Activated CD4-positive, alpha-beta T cell treated with anti-CD3 and anti-CD28 coated beads, Interleukin-2, amount 50 U/mL, for 4 hours (primary cell): ENCODE data around the gene RBFOX2.
"Not testable (repeated sequence)": the region's sequence is repeated elsewhere in the genome, so short reads cannot be mapped to it uniquely, and the experiment has no call there.

Source experiments
- DNase-seq, 2 experiments: peaks; one replicate each; pipeline ENCODE4 v3.0.0-alpha.2; 2020

Gene RBFOX2

DNA sequence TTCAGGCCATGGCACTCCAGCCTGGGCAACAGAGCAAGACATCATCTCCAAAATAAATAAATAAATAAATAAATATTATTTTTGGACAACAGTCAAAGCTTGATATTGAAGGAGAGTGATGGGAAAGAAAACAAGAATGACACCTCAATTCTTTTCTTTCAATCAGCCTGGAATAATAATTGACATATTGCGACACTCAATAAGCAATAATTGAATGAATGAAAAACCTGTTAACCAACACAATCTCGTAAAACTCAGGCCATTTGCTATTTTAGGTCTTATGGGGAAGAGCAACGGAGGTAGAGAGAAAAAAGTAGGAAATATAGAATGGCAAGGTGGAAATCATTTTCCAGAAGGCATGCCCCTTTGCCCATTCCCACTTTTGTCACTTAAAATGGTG is 10.5 kb upstream of the RBFOX2 start:
- no peak for DNase-seq

DNA sequence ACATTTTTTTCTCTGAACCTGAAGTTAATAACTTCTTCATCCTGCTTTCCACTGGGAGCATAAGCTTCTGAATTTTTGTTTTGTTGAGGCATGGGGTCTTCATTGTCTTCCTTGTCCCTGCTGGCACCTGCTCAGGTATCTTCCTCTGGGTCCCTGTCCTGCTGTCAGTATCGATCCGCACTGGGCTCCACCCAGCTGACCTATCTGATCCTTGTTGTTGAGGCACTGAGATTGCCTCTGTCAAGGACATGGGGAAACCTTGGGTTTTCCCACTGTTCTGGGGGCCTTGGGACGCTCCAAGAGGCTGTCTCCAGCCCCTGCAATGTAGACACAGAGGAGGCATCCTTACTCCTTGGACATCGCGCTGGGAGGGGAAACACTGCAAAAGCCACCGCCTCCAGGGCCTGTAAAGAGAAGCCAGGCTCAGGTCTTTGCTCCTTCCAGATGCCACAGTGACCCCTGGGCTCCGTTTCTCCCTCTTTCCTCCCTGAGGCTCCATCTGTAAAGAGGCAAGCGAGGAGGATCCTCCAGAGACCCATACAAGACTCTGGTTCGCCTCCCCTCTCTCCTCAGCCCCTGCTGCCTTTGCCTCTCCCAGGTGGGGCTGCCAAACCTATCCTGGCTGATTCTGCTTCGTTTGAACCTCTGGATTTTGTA is 8.6 kb upstream of the RBFOX2 start:
- no peak for DNase-seq

DNA sequence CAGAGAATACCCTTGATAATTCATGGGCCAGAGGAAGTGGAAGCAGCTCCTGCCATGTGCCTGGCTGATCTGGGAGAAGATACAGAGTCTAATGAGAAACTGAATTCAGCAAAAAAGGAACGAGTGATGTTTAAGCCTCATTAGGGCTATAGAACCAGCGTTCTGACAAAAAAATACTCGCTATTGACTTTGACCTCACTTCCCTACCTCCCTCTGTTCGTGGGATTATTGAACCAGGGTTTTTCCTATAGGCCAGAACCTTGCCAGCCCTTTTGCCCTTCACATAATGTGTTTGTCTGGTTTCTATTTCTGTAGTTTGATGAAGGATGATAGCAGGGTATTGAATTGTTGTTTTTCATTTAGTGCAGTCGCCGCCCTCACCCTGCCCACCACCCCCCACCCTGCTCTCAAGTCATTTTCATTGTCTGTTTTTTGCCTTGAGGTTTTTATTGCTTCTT is 7.6 kb upstream of the RBFOX2 start:
- DNase-seq, result no peak

DNA sequence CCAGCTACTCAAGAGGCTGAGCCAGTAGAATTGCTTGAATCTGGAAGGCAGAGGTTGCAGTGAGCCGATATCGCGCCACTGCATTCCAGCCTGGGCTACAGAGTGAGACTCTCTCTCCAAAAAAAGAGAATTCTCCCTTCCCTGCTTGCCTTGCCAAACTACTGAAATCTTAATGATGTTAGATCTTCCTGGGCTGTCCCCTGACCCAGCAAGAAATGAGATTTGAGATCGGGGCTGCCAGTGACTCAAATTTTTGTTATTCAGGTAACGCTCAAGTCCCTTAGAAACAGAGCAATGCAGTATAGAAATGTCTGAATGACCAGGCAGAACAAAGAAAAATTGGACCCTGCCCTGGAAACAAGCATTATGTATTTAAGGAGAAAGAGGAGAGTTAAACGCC is 4.0 kb upstream of the RBFOX2 start:
- DNase-seq, result no peak

DNA sequence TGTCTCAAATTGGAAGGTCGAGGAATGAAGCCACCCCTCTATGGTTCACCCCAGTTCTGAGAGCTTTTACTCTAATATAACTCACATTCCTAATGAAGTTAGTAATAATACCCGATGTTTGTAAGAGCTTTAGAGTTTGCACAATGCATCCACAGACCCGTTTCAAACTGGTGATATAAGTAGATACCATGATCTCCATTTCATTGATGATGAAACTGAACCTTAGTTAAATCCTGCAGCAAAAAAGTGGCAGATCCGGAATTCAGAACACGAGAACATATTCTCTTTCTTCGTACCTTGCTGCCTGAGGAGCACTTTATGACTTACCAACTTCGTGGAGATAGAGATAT is 757 bp upstream of the RBFOX2 start:
- no peak for DNase-seq

DNA sequence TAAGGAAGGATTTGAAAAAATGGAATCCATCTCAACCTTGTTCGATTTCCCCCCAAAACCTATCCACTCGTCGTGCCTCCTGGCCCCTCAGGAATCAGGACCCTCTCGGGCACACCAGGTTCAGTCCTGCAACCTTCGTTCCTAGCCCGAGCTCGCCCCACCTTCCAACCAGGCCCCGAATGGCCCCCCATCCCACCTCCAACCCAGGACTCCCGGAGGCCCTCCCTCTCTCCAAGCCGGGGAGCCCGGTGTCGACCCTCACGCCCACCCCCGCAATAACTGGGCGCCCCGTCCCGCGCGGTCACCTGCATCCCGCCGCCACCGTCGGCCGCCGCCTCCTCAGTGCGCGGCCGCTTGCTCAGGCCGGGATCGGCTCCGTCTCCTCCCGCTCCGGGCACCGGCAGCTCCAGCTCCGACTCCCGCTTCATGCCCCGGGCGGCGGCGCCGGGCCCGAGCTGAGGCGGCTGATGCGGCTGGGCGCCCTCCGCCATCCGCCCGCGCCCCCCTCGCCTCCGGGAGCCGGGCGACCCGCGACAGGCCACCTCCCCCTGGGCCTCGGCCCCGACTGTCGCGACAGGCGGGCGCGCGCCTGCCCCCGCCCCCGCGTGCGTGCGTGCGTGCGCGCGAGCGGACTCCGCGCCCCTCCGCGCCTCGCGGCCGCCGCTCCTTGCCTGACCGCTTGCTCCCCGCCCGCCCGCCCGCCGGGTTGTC is 534 bp downstream of the RBFOX2 start:
- DNase-seq, result peak; percentile 1

DNA sequence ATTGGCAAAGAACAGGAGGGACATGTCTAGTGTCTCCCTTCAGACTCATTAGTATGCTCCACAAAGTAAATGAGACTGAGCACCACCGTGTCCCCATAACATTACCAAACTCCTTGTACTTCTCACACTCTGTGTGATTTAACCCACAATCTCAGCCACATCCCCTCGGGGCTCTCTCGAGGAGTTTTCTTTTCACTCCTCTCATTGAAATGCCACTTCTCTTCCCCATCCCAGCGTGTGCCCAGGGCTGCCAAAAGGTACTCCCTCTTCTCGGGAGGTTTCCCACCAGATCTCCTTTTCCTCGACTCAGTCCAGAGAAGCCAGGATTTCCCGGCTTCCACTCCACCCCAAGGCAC is 1.1 kb downstream of the RBFOX2 start:
- DNase-seq, result no peak

DNA sequence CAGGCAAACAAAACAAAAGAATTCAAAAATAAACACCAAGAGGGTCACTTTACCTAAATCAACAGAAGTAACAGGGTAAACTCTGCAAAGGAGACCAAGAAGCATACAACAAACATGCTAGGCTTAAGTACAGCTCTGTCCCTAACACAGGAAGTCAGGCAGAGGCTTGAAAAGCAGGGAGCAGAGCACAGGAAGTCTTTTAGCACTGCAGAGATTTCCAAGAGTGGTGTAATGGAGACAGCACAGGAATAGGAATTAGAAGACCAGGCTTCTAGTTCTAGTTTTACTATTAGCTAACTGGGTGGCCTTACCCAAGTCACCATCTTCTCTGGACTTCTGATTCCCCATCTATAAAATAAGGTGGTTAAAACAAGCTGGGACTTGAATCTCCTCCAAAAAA is 1.9 kb downstream of the RBFOX2 start:
- no peak for DNase-seq

DNA sequence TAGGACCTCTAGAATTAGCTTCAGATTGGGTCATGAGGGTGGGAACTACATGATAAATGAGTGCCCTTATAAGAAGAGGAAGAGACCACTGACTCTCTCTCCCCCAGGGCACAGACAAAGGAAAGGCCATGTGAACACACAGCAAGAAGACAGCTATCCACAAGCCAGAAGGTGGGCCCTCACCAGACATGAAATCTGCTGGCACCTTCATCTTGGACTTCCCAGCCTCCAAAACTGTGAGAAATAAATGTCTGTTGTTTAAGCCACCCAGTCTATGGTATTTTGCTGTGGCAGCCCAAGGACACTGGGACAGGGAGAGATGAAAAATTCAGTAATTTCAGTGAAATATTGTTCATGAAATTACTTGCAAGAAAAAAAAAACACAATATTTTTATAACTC is 5.9 kb downstream of the RBFOX2 start:
- DNase-seq, result no peak

DNA sequence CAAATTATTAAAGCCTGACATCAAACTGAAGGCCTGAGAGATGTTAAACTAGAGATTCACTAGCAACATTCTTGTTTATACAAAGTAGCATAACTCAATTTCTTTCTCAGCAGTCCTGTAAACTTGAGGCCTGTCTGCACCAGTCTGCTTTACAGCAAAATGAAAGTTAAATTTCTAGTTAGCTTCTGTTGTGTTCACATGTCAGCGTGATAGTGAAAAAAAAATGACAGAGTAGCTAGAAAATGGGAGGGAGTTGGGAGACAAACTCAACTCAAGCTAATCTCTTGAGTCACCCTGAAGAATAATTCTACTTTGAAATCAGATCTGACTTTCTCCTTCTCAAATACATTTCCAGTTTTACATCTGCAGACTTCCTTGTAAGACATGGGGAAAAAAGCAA is 6.5 kb downstream of the RBFOX2 start:
- no peak for DNase-seq

DNA sequence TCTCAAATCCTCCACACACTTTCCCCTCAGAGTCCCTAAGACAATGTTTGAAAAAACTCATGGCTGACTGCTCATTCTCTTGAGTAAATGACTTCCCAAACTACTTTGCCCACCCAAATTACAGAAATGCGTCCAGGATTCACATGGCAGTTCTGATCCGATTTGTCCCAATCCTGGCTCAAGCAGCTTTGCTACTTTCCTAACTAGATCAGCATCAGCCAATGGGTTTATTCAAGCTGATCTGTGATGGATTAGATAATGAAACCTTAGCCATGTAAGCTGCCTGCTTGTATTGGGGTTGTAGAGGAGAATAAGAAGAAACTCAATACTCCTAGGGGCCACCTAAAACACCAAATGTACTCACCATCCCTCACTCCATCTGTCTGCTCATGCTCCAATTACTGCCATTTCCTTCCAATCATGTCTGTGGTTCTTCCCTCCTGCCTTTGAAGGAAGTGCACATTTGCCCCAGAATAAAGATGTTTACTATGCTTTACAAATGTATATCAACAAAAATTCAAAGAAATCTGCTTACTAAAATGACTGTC is 6.9 kb downstream of the RBFOX2 start:
- no peak for DNase-seq

DNA sequence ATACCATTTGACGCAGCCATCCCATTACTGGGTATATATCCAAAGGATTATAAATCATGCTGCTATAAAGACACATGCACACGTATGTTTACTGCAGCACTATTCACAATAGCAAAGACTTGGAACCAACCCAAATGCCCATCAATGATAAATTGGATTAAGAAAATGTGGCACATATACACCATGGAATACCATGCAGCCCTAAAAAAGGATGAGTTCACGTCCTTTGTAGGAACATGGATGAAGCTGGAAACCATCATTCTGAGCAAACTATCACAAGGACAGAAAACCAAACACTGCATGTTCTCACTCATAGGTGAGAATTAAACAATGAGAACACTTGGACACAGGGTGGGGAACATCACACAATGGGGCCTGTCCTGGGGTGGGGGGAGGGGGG is 7.8 kb downstream of the RBFOX2 start:
- not testable (repeated sequence) for DNase-seq

DNA sequence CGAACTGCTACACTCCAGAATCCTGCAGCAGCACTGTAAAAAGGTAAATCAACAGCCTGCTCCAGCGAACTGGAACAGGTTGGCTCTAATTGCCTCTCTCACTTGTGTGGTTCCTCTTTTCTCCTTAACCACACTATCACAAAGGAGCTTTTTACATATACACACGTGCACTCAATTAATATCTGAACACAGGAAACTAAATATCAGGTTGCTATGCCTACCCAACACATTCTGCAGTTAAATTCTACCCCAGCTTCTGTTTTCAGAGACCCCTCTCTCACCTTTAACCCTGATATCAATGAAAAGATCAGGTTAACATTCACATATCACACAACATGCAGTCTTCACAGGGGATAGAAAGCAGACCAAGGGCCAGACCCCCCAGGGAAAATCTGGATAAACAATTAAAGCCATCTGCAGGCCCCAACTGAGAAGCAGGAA is 11.0 kb downstream of the RBFOX2 start:
- no peak for DNase-seq

DNA sequence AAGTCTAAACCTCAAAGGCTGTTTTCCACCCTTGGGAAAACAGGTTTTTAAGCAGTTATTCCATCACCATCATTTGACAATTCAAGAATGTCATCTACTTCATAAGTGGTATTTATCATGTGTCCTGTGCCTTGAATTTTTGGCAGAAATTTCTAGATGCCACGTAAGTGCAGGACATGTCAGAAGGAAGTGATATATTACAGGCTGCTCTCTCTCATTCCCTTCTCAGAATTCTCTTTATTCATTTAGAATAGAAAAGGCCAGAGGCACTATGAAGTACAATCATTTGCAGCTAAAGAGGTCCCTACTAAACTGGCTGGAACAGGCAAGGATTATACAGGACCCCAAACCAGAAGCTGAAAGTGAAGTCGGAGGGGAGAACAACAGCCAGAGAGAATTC is 11.9 kb downstream of the RBFOX2 start:
- DNase-seq, result no peak

DNA sequence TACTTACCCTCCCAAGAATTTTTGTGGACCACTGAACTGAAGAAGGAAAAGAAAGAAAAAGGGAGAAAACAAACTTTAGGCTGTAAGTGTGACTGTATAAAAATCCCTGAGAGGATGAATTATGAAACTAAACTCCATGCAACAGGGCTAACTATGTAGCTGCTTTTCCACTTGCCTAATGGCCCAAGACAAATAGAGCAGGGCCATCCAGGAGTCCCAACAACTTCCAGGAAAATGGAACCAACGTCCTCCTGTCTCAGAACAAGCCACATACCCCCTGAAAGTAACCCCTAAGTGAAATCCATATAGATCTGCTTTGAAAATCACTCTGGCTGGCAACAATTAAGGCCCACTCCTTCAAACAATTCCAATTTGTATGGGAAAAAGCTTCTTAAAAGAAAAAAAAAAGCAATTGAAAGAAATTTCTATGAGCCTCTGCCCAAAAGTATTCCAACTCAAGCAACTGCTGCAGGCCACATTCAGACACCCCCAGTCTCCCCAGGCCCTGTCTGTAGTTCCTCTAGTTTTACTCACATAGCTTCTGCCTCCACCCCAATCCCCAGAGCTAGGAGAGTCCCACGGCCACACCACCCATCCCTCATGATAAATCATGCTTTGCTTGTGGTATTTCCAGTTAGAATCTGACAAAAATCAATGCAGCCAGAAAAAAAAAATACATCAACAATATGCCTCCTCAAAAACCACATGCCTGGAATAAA is 12.7 kb downstream of the RBFOX2 start:
- no peak for DNase-seq

DNA sequence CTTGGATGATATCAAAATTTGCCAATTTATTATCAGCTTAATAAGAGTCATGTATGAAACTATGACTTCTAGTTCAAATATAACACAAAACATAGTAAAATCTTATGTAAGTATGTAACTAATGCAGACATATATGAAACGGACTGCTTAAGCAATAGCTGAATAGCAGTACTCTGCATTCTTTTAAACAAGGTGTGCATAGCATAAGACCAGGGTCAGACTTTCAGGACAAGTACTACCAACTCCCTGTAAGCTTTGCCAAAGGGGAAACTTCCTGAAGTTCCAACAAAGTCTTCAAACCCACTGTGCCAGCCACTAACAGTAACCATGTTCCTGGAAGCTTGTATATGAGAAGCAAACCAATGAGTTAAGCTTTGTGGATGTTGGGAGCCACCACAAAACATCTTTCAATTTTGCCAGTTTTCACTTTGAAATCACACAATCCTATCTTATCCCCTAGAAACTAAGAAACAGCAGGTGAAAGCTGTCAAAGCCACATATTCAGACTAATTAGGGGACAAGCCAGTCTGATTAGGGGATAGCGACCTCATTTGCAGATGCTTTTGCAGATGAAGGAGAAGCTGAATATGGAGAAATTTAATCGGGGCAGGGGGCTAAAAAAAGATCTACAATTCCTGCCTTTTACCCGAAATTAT is 13.3 kb downstream of the RBFOX2 start:
- no peak for DNase-seq

DNA sequence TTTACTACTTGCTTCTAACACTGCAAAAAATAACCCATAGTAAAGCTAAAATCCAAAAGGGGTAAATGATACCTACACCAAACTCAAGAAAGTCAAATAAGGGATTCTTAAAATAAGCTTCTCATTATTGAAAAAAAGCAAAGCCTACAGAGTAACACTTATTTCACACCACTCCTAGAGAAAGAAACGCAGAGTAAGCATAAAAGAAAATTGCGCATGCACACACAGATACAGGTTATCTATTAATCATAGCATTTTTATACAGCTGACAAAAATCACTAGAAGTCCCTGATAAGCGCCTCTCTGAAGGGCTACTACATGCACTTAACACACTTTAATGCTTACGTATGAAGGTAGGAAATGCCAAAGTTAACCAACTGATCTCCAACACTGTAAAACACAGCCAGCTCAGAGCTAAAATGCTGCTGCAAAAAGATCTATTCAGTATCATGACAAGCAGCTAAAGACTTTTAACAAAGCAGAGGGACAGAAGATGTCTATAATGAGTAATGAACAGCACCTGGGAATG is 14.0 kb downstream of the RBFOX2 start:
- no peak for DNase-seq

DNA sequence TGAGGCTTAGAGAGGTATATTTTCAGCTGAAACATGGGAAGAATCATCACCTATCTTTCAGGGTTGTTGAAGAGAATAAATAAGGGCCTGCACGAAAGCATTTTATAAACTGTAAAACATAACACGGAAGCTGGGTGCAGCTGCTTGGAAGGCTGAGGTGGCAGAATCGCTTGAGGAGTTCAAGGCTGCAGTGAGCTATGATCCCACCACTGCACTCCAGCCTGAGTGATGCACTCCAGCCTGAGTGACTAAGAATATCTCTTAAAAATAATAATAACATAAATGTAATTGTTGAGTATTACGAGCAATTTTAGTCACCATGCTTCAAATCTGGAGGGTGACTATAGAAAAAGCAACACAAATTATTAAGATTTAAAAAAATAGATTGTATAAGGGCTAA is 16.3 kb downstream of the RBFOX2 start:
- DNase-seq, result no peak

DNA sequence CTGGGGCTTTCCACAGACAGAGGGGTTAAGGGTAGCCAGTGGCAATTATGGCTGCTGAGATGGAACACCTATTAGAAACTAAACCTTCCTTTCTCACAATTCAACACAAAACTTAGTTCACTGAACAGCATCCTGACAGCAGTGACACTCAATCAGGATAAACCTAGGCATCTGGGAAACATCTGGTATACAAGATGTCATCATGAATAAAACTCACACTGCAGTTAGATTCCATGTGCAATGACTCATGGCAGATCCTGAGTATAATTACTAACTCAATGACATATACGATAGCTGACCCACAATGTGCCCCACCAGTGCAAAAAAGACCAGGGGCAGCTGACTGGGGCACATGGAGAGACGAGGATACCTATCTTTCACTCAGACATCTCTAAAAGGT is 17.7 kb downstream of the RBFOX2 start:
- no peak for DNase-seq

DNA sequence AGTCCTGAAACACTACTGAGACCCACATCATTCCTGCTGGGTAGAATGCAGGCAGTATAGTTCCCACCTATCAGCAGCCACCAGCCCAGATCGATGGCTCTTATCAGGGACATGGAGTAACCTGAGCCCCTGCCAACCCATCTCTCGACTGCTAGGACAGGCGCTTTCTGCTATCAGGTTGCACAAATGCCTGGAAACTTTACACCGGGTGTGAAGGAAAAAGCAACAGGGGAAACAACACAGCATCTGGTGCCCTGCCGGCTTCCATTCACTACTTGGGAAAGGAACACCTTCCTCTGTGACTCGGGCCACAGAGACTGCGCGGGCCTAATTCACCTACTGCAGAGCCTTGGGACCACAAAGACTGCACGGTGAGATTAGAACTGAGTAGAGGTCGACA is 18.5 kb downstream of the RBFOX2 start:
- DNase-seq, result no peak

DNA sequence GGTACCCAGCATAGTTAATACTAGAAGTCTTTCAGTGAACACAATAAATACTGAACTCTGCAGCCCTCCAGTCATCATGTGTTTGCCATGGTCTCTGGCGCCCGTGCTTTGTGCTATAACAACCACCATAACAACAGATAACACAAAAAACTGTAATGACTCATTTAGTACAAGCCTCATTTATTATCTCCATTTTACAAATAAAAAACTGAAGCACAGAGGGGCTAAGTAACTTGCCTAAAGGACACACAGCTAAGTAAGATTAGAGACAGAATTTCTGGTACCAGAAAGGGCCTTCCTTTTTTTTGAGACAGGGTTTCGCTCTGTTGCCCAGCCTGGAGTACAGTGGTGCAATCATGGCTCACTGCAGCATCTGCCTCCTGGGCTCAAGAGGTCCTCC is 19.5 kb downstream of the RBFOX2 start:
- DNase-seq, result no peak

DNA sequence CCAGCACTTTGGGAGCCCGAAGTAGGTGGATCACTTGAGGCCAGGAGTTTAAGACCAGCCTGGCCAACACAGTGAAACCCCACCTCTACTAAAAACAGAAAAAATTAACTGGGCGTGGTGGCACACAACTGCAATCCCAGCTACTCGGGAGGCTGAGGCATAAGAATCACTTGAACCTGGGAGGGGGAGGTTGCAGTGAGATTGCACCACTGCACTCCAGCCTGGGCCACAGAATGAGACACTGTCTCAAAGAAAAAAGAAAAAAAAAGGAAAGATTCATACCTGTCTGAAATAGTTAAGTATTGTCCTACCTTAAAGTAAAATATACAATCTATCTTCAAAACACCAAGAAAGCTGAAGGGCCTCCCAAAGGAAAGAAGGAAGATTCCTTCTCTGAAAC is 20.1 kb downstream of the RBFOX2 start:
- DNase-seq, result no peak

DNA sequence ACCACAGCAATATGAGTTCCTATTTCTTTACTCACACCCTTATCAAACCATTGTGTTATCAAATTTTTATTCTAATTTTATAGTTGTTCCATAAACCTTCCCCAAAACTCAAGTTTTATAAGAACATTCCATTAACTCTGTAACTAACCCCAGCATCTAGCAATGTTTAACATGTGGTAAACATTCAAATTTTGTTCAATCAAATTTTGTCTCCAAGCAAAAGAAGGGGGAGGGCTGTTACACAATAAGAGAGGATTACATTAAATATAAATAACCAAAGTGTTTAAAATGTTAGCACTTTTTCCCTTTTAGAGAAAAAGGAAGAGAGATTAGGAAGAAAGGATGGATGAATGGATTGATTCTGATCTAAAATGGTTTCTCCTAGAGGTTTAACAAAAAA is 20.5 kb downstream of the RBFOX2 start:
- DNase-seq, result no peak
